H1 (cell line): Measurements from ENCODE around the gene CLDN24.

Source experiments
- BACH1 ChIP-seq: IDR thresholded peaks from 2 replicates; pipeline ENCODE4 v1.6.1; 2012; ENCODE audit warnings: low read length, improper control_type of control experiment
- BCL11A ChIP-seq, 2 experiments: IDR thresholded peaks; one replicate each; pipeline ENCODE4 v1.6.1; 2011; ENCODE audit warnings: low read depth in 2 of 2, low read length in 2 of 2, mild to moderate bottlenecking in 2 of 2
- CTCF ChIP-seq, 3 experiments: IDR thresholded peaks; 1 replicate in 2 of 3; 2 replicates in 1 of 3; pipeline versions ENCODE4 v1.5.1 to v1.6.1; 2011; ENCODE audit warnings: low read length in 3 of 3, mild to moderate bottlenecking in 3 of 3, inconsistent platforms in 2 of 3, low read depth in 1 of 3, moderate library complexity in 1 of 3; ENCODE audit not compliant: insufficient read depth in 1 of 3; ENCODE audit errors: control extremely low read depth in 1 of 3
- TAF1 ChIP-seq: IDR thresholded peaks from 2 replicates; pipeline ENCODE4 v1.6.1; 2011; ENCODE audit warnings: mild to moderate bottlenecking, low read depth, low read length

GRCh38 chr4:183312841-183313240 is 9.4 kb downstream of the CLDN24 start:
- no peak for TF ChIP-seq TAF1
- TF ChIP-seq BCL11A (IDR thresholded peaks at IDR 0.05; ENCODE audit: low read depth in 2 of 2, low read length in 2 of 2): no peak
- TF ChIP-seq BACH1: no peak
- TF ChIP-seq CTCF (IDR thresholded peaks at IDR 0.05; ENCODE audit: control extremely low read depth in 1 of 3, insufficient read depth in 1 of 3, low read depth in 1 of 3, low read length in 3 of 3): no peak
